Trophoblast cell (in vitro differentiated cells and primary cell): ENCODE measurements around the gene COMMD1.
A peak's percentile ranks its signal among the peaks of the same experiment; 100 is the strongest.

Experiments used
- DNase-seq, 2 donors: peaks; one replicate each; pipeline ENCODE4 v3.0.0-alpha.2; 2016
- H2AFZ ChIP-seq: 2 replicates; pipeline ENCODE4 v1.6.1; 2013; ENCODE audit warnings: low read length, moderate library complexity, mild to moderate bottlenecking; ENCODE audit not compliant: insufficient read depth, poor library complexity
- H2AK5ac ChIP-seq: 2 replicates; pipeline ENCODE4 v1.6.1; 2013; ENCODE audit warnings: mild to moderate bottlenecking, low read length
- H2BK120ac ChIP-seq: 2 replicates; pipeline ENCODE4 v1.6.1; 2013; ENCODE audit warnings: low read length, mild to moderate bottlenecking, moderate library complexity; ENCODE audit not compliant: insufficient read depth, poor library complexity
- H2BK12ac ChIP-seq: 2 replicates; pipeline ENCODE4 v1.6.1; 2013; ENCODE audit warnings: mild to moderate bottlenecking, low read length, moderate library complexity
- H2BK5ac ChIP-seq: 2 replicates; pipeline ENCODE4 v1.6.1; 2013; ENCODE audit warnings: low read length, low read depth, moderate library complexity, mild to moderate bottlenecking; ENCODE audit not compliant: poor library complexity
- H3K14ac ChIP-seq: 2 replicates; pipeline ENCODE4 v1.6.1; 2013; ENCODE audit warnings: mild to moderate bottlenecking, low read length
- H3K18ac ChIP-seq: 2 replicates; pipeline ENCODE4 v1.6.1; 2013; ENCODE audit warnings: mild to moderate bottlenecking, low read length
- H3K23ac ChIP-seq: 2 replicates; pipeline ENCODE4 v1.6.1; 2013; ENCODE audit warnings: low read length
- H3K27ac ChIP-seq: 2 replicates; pipeline ENCODE4 v1.5.1; 2013; ENCODE audit warnings: low read depth, mild to moderate bottlenecking, inconsistent platforms, low read length, moderate library complexity
- H3K27me3 ChIP-seq: 2 replicates; pipeline ENCODE4 v1.6.1; 2013; ENCODE audit warnings: inconsistent platforms, mild to moderate bottlenecking, low read length, moderate library complexity; ENCODE audit not compliant: insufficient read depth
- H3K36me3 ChIP-seq, 2 experiments: 1 replicate in 1 of 2; 2 replicates in 1 of 2; pipeline ENCODE4 v1.6.1; 2013; ENCODE audit warnings: low read length in 2 of 2, mild to moderate bottlenecking in 2 of 2, moderate library complexity in 1 of 2; ENCODE audit not compliant: insufficient read depth in 2 of 2, control insufficient read depth in 1 of 2
- H3K4ac ChIP-seq: 2 replicates; pipeline ENCODE4 v1.6.1; 2013; ENCODE audit warnings: low read depth, mild to moderate bottlenecking, low read length, moderate library complexity
- H3K4me1 ChIP-seq, 2 experiments: 1 replicate in 1 of 2; 2 replicates in 1 of 2; pipeline ENCODE4 v1.6.1; 2013; ENCODE audit warnings: low read length in 2 of 2, mild to moderate bottlenecking in 2 of 2, moderate library complexity in 1 of 2; ENCODE audit not compliant: insufficient read depth in 2 of 2, control insufficient read depth in 1 of 2
- H3K4me2 ChIP-seq: 2 replicates; pipeline ENCODE4 v1.6.1; 2013; ENCODE audit warnings: inconsistent platforms, mild to moderate bottlenecking, low read length, moderate library complexity
- H3K4me3 ChIP-seq: 2 replicates; pipeline ENCODE4 v1.5.1; 2013; ENCODE audit warnings: mild to moderate bottlenecking, low read depth, low read length, inconsistent platforms
- H3K79me1 ChIP-seq: one replicate; pipeline ENCODE4 v1.6.1; 2013; ENCODE audit warnings: low read length
- H3K79me2 ChIP-seq: 2 replicates; pipeline ENCODE4 v1.6.1; 2013; ENCODE audit warnings: low read length, mild to moderate bottlenecking; ENCODE audit not compliant: control insufficient read depth, insufficient read depth, poor library complexity
- H3K9ac ChIP-seq: 2 replicates; pipeline ENCODE4 v1.6.1; 2013; ENCODE audit warnings: mild to moderate bottlenecking, low read length
- H3K9me3 ChIP-seq: 2 replicates; pipeline ENCODE4 v1.6.1; 2013; ENCODE audit warnings: low read depth, mild to moderate bottlenecking, control low read depth, inconsistent platforms, low read length; ENCODE audit not compliant: insufficient read depth
- H4K12ac ChIP-seq: 2 replicates; pipeline ENCODE4 v1.6.1; 2013; ENCODE audit warnings: low read depth, mild to moderate bottlenecking, low read length, moderate library complexity
- H4K8ac ChIP-seq: 2 replicates; pipeline ENCODE4 v1.6.1; 2013; ENCODE audit warnings: low read depth, mild to moderate bottlenecking, low read length, moderate library complexity
- H4K91ac ChIP-seq: one replicate; pipeline ENCODE4 v1.6.1; 2013; ENCODE audit warnings: low read depth, mild to moderate bottlenecking, low read length, moderate library complexity
- WGBS: extraction: QIAGEN DNeasy Blood & Tissue Kit; methylation state at CpG from one replicate; pipeline ENCODE4 v1.1.7; 2013; ENCODE audit warnings: missing lambda C conversion rate; ENCODE audit not compliant: insufficient read length, insufficient coverage; ENCODE audit errors: extremely low coverage; 5-methylcytosine and 5-hydroxymethylcytosine counted together

COMMD1 gene

GRCh38 chr2:62055724-62056336 lies 150.4 kb downstream of the COMMD1 start:
- Histone ChIP-seq H2BK120ac (no peak overlapping the region), H3K14ac (no peak overlapping the region), H3K9me3 (no peaks in the 10 kb centered on the region), H2BK5ac (no peak overlapping the region), H3K23ac (no peak overlapping the region), H3K4me2 (no peak overlapping the region), H3K79me2 (no peaks in the 10 kb centered on the region), H4K12ac (no peak overlapping the region), H4K91ac (no peak overlapping the region), H3K27ac (no peak overlapping the region), H3K9ac (no peak overlapping the region), H4K8ac (no peak overlapping the region), H2AFZ (no peak overlapping the region), H3K36me3 (no peaks in the 10 kb centered on the region), H3K4me3 (no peak overlapping the region), H3K4me1 (no peaks in the 10 kb centered on the region), H2BK12ac (no peak overlapping the region), H3K79me1 (no peaks in the 10 kb centered on the region), H2AK5ac (no peak overlapping the region), H3K27me3 (no peaks in the 10 kb centered on the region), H3K18ac (no peak overlapping the region), H3K4ac (no peak overlapping the region)
- no CpG with 5 or more reads among the region's 3 CpGs for WGBS
- no peak for DNase-seq

GRCh38 chr2:62056341-62056740 lies 150.9 kb downstream of the COMMD1 start:
- H3K27me3 ChIP-seq, result no peaks in the 10 kb centered on the region
- no peak overlapping the region for H4K12ac ChIP-seq
- no peak overlapping the region for H3K27ac ChIP-seq
- H3K79me2 ChIP-seq, result no peaks in the 10 kb centered on the region
- H3K9me3 ChIP-seq, result no peaks in the 10 kb centered on the region
- H3K14ac ChIP-seq, result no peak overlapping the region
- no peaks in the 10 kb centered on the region for H3K4me1 ChIP-seq
- H3K36me3 ChIP-seq, result no peaks in the 10 kb centered on the region
- H3K23ac ChIP-seq, result no peak overlapping the region
- H3K4me2 ChIP-seq, result no peak overlapping the region
- H2AK5ac ChIP-seq, result no peak overlapping the region
- no CpG with 5 or more reads among the region's 5 CpGs for WGBS
- no peak overlapping the region for H3K4me3 ChIP-seq
- no peaks in the 10 kb centered on the region for H3K79me1 ChIP-seq
- no peak overlapping the region for H3K18ac ChIP-seq
- no peak overlapping the region for H2BK5ac ChIP-seq
- H4K8ac ChIP-seq, result no peak overlapping the region
- no peak overlapping the region for H3K9ac ChIP-seq
- no peak overlapping the region for H2AFZ ChIP-seq
- no peak overlapping the region for H4K91ac ChIP-seq
- no peak overlapping the region for H2BK12ac ChIP-seq
- no peak overlapping the region for H2BK120ac ChIP-seq
- peak in 1 of 2 donors; percentile 13 for DNase-seq
- H3K4ac ChIP-seq, result no peak overlapping the region

GRCh38 chr2:62065243-62065642 lies 159.8 kb downstream of the COMMD1 start:
- Histone ChIP-seq H4K12ac (peak overlapping the region; percentile 43), H3K9ac (no peak overlapping the region), H3K79me1 (no peaks in the 10 kb centered on the region), H2BK5ac (no peak overlapping the region), H3K27ac (no peak overlapping the region), H3K79me2 (no peaks in the 10 kb centered on the region), H2AK5ac (no peak overlapping the region), H2BK12ac (no peak overlapping the region), H3K14ac (no peak overlapping the region), H3K36me3 (no peaks in the 10 kb centered on the region), H3K4me2 (no peak overlapping the region), H4K91ac (no peak overlapping the region), H3K23ac (no peak overlapping the region), H3K9me3 (no peaks in the 10 kb centered on the region), H3K27me3 (no peaks in the 10 kb centered on the region), H3K4me3 (no peak overlapping the region), H2BK120ac (no peak overlapping the region), H3K4me1 (no peaks in the 10 kb centered on the region), H2AFZ (no peak overlapping the region), H3K4ac (no peak overlapping the region), H3K18ac (no peak overlapping the region), H4K8ac (no peak overlapping the region)
- DNase-seq, result no peak

GRCh38 chr2:62071126-62071598 lies 165.7 kb downstream of the COMMD1 start:
- no peak overlapping the region for H3K27ac ChIP-seq
- no peak overlapping the region for H2AK5ac ChIP-seq
- peaks cover 6% of the 10 kb centered on the region for H3K9me3 ChIP-seq
- no peaks in the 10 kb centered on the region for H3K79me1 ChIP-seq
- H4K12ac ChIP-seq, result no peak overlapping the region
- H3K36me3 ChIP-seq, result peaks cover 5% of the 10 kb centered on the region in 2 experiments
- no peak overlapping the region for H2AFZ ChIP-seq
- H3K14ac ChIP-seq, result no peak overlapping the region
- H4K91ac ChIP-seq, result no peak overlapping the region
- DNase-seq, result peak in 1 of 2 donors; percentile 23
- H3K23ac ChIP-seq, result no peak overlapping the region
- no peak overlapping the region for H4K8ac ChIP-seq
- H3K79me2 ChIP-seq, result no peaks in the 10 kb centered on the region
- no peak overlapping the region for H3K4me3 ChIP-seq
- H3K4me1 ChIP-seq, result no peaks in the 10 kb centered on the region
- H2BK12ac ChIP-seq, result no peak overlapping the region
- H2BK120ac ChIP-seq, result no peak overlapping the region
- no peak overlapping the region for H3K4ac ChIP-seq
- no peaks in the 10 kb centered on the region for H3K27me3 ChIP-seq
- H3K4me2 ChIP-seq, result no peak overlapping the region
- no peak overlapping the region for H2BK5ac ChIP-seq
- H3K18ac ChIP-seq, result no peak overlapping the region
- WGBS, result no CpG with 5 or more reads among the region's 6 CpGs
- no peak overlapping the region for H3K9ac ChIP-seq
